ENCODE results near the gene GNE.

Gene GNE

DNA sequence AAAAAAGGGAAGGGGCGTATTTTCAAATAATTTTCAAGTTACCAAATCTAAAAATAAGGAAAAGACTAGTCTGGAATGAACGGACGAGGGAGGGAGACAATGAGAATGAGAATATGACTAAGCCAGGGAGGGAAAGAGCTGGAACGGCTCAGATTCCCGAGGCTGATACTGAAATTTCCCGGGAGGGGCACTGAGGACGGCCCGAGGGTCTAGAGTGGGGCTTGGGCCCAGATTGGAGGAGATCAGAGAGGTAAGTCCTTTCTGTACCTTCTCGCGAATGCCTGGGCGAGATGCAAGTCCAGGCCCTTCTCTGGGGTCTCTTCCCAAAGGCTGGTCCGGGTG, 92.5 kb downstream of the GNE start:
- no peak for DNase-seq

GRCh38 chr9:36164989-36165388, 93.3 kb downstream of the GNE start:
- DNase-seq: no peak
